Activated gamma-delta T cell treated with anti-CD3 and anti-CD28 coated beads, Interleukin-2, amount 50 U/mL, for 16 hours (primary cell): ENCODE results near the gene RRP1.
"Not testable (repeated sequence)": the region's sequence is repeated elsewhere in the genome, so short reads cannot be mapped to it uniquely, and the experiment has no call there.

Experiments
- DNase-seq: peaks from one replicate; pipeline ENCODE4 v3.0.0-alpha.2; 2020; ENCODE audit warnings: low read depth

The RRP1 gene

GRCh38 chr21:43817157-43818086 is 28.0 kb downstream of the RRP1 start:
- DNase-seq = no peak

GRCh38 chr21:43818685-43819084 is 29.3 kb downstream of the RRP1 start:
- DNase-seq = no peak

- DNase-seq = no peak
Measured at GRCh38 chr21:43819511-43820405, 30.4 kb downstream of the RRP1 start.

GRCh38 chr21:43820466-43820865 is 31.1 kb downstream of the RRP1 start:
- no peak for DNase-seq

GRCh38 chr21:43822166-43822565 is 32.8 kb downstream of the RRP1 start:
- not testable (repeated sequence) for DNase-seq

GRCh38 chr21:43822741-43823140 is 33.4 kb downstream of the RRP1 start:
- not testable (repeated sequence) for DNase-seq

- no peak for DNase-seq
Measured at GRCh38 chr21:43824333-43825241, 35.2 kb downstream of the RRP1 start.

GRCh38 chr21:43825242-43825935 is 36.0 kb downstream of the RRP1 start:
- DNase-seq = no peak

- DNase-seq = no peak
Measured at GRCh38 chr21:43825936-43826622, 36.7 kb downstream of the RRP1 start.

- DNase-seq = no peak
Measured at GRCh38 chr21:43826623-43826974, 37.2 kb downstream of the RRP1 start.

- no peak for DNase-seq
Measured at GRCh38 chr21:43827015-43827611, 37.7 kb downstream of the RRP1 start.

- no peak for DNase-seq
Measured at GRCh38 chr21:43829161-43829560, 39.8 kb downstream of the RRP1 start.

- DNase-seq = no peak
Measured at GRCh38 chr21:43829575-43830119, 40.3 kb downstream of the RRP1 start.

GRCh38 chr21:43832158-43832550 is 42.8 kb downstream of the RRP1 start:
- DNase-seq = no peak

- DNase-seq = no peak
Measured at GRCh38 chr21:43832648-43833047, 43.3 kb downstream of the RRP1 start.

- no peak for DNase-seq
Measured at GRCh38 chr21:43834146-43834905, 44.9 kb downstream of the RRP1 start.

GRCh38 chr21:43835050-43835449 is 45.7 kb downstream of the RRP1 start:
- DNase-seq = no peak

GRCh38 chr21:43835861-43836260 is 46.5 kb downstream of the RRP1 start:
- no peak for DNase-seq

- DNase-seq = no peak
Measured at GRCh38 chr21:43836616-43837015, 47.2 kb downstream of the RRP1 start.
